Amniotic epithelial cell (primary cell): ENCODE data around the gene MYO3A.
"Not testable (repeated sequence)": the region's sequence is repeated elsewhere in the genome, so short reads cannot be mapped to it uniquely, and the experiment has no call there.

Source experiments
- DNase-seq: peaks from one replicate; pipeline ENCODE4 v3.0.0-alpha.2; 2010; ENCODE audit warnings: low read depth

The MYO3A gene

GRCh38 chr10:25974897-25975459 is 40.9 kb downstream of the MYO3A start:
- DNase-seq, result no peak

DNA sequence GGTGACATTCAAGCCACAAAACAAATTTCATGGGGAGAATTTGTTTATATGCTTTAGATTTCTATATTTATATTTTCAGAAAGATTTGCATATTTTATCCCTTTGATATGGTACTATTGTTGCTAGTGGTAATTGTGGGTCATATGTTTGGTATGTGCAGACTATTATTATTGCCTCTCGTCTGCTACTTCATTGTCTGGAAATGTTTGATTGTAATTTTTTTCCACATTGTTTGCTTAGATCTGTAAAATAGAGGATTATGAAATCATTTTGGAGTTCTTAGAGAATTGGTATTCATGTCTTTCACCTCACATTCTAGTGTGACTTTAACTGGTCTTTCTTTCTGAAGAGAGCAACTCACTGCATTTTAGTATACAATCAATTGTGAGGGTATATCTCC is 44.7 kb downstream of the MYO3A start:
- DNase-seq, result no peak

- DNase-seq, result no peak
Observed at GRCh38 chr10:25982107-25982506, 48.1 kb downstream of the MYO3A start.

DNA sequence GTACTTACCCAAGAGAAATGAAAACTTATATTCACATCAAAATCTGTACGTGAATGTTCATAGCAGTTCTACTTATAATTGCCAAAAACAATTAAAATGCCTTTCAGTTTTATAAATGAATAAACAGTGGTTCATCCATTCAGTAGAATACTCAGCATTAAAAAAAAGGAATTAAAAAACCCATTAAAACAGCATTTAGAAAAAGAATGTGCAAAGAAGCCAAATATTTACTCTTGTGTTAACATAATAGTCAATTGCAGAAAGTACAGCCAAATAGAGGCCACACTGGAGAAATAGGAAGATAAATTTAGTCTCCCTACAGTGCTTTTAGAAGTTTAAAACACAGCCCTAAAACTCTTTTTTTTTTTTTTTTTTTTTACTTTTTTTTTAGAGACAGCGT is 54.6 kb downstream of the MYO3A start:
- no peak for DNase-seq

DNA sequence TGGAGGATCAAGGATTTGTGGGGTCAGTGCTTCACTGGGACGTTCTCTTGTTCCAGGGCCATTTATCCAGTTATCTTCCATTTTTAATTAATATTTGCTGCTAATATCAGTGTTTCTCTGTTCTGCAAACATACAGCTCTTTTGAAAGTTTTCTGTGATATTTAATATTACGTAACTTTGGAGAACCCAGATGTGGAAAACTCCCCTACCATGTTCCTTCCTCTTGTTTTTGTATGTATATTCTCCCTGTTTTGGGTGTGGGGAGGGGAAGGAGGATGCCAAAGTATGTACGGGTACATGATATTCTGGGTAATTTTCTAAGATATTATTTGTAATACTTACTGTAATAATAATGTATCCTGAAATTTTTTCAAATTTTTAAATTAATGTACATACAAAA is 55.9 kb downstream of the MYO3A start:
- DNase-seq, result no peak

- DNase-seq, result no peak
Observed at GRCh38 chr10:25999295-25999981, 65.4 kb downstream of the MYO3A start.

GRCh38 chr10:26000971-26001370 is 66.9 kb downstream of the MYO3A start:
- no peak for DNase-seq

- DNase-seq, result not testable (repeated sequence)
Observed at GRCh38 chr10:26002466-26002865, 68.4 kb downstream of the MYO3A start.

DNA sequence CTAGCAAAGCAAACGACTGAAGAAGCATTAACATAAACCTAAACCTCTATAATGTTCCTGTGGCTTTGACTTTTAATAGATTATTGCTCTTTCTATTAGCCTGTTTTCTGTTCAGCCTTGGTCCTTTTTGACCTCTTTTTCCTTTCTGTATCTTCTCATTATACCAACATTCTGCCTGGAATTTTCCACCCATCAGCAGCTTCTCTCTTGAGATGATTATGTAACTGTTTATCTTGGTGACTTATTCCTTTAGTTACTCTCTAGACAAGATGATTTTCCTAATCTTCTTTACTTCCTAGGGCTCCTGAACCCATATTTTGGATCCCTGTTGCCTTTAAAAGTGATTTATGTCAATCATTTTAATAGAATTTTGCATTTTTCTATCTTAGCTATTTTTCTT is 81.1 kb downstream of the MYO3A start:
- DNase-seq, result no peak

DNA sequence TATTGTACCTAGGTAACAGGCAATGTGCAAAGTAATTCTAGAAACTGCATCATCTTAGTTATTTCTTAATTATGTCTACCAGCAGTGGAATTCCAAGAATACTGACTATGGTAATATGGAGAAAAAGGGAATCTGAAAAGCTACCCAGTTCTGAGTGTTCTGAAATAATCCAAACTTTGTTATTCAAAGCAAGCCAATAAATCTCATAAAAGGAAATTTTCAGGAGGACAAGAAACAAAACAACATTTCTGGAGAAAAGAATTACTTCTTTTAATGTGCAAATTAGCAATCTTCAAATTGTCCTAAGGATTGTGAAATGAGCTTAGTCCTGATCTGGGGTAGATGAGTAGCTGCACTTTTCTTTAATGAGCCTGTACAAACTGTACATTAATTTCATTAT is 88.8 kb downstream of the MYO3A start:
- DNase-seq, result no peak

- no peak for DNase-seq
Observed at GRCh38 chr10:26024303-26024702, 90.3 kb downstream of the MYO3A start.

DNA sequence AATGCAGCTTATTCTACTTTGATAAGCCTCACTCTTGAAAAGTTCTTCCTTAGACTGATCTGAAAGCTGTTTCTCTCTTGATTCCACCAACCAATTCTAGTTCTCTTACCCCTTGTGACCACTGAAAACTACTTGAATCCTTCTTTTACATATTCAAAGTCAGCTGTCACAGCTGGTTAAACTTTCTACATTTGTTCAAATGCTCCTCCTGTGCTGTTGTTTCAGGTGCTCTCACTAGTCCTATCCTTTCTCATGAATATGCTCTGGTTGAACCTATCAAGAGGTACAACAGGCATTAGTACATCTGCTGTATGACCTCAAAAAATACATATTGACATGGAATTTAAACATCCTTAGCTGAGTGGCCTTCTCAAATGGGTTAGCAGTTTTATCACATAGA is 91.5 kb downstream of the MYO3A start:
- DNase-seq, result no peak

GRCh38 chr10:26029858-26030257 is 95.8 kb downstream of the MYO3A start:
- DNase-seq, result no peak

DNA sequence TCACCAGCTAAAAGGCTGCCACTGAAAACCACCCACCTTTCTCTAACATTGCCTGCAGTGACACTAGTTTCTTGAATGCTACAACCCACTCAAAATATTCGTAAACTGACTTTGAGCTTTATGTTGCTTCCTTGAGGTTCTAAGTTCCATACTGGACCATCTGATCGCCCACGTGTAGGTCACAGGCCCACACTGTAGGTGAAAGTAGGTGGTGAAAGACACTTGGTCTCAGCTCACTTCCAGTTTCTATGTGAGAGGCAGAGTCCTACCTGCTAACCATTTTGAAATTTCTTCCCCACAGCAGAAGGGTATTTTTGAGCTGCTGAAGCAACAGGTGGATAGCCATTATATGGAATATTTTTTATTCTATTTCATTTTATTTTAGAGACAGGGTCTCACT is 97.3 kb downstream of the MYO3A start:
- no peak for DNase-seq

- DNase-seq, result no peak
Observed at GRCh38 chr10:26043469-26043868, 109.4 kb downstream of the MYO3A start.

DNA sequence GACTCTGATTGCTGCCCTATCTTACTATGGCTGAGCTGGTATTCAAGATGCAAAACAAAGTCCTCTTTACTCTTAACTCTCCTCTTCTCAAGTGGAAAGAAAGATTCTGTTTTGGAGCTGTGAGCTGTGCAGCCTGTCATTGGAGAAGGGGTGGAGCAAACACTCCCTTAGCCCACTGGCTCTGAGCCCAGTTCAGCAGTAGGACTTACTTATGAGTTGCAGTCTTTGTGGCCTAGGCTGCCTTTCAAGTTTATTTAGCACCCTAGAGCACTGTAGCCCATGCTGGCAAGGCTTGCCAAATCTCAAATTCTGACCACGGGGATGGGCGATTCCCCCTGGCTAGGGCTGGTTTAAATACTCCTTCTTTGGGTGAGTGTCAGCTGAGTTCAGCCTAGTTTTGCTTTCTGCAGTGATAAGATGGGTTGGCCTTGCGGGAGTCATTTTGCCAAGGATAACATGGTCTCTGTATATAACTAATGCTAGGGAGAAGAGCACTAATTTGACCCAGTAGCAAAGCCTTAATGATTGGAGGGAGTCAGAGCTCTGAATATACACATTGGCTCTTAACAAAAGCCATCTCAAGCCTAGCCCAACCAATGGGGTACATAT is 110.2 kb downstream of the MYO3A start:
- no peak for DNase-seq

DNA sequence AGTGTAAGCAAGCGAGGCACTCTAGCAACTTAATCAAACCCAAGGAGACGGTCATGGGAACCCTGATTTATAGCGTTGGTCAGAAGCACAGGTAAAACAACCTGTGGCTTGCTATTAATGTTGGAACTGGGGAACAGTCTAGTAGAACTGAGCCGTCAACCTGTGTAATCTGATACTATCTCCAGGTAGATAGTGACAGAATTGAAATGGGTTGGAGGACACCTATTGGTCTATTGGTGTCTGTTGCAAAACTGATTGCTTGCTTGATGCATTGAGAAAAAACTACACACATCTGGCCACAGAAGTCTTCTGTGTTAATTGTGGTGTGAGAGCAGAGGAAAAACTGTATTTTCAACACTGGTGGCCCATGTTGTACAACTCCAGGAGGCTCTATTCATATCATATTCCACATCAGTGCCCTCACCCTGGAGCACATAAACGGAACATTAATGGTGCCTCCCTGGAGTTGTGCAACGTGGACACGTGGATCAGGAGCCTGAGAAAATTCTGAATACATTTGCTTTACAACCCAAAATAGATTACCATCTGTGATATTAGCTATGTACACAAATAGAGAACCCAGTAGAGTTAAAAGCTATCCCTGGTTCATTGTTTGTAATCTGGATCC is 112.2 kb downstream of the MYO3A start:
- no peak for DNase-seq

- DNase-seq, result no peak
Observed at GRCh38 chr10:26048756-26049155, 114.7 kb downstream of the MYO3A start.

DNA sequence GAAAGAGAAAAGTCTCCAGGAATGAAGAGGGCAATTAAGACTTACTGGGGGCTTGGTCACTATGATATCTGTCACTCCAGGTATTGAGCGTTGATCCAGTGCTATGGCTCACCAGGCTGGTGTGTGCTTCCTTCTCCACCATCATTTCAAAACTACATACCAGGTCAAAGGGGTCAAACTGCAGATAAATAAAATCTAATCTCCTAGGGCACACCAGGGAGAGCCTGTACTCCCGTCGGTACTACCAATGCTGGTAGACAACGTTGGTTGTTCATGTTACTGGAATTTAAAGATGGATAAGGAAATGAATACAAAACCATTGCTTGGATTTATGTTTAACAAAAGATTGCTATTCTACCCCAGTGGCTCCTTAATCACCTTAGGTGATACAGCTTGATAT is 118.3 kb downstream of the MYO3A start:
- DNase-seq, result no peak

GRCh38 chr10:26057466-26057865 is 123.4 kb downstream of the MYO3A start:
- no peak for DNase-seq

GRCh38 chr10:26064106-26064505 is 130.1 kb downstream of the MYO3A start:
- DNase-seq, result no peak

DNA sequence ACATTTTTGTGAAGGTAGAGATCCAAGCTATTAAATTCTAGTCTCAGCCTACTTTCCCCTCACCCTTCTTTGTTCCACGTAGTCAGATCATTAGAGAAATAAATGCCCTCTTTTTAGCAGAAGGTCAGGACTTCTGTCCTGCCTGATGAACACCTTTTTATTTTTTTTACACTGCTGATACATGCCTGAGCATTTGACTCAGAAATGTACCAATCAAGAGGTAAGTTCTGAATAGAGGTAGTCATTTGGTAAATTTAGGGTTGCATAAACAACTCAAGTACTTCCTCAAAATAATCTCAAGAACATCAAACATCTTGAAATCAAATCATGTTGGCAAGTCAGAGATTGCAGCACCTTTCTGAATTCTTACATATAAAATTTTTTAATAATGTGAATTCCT is 133.7 kb downstream of the MYO3A start:
- no peak for DNase-seq

DNA sequence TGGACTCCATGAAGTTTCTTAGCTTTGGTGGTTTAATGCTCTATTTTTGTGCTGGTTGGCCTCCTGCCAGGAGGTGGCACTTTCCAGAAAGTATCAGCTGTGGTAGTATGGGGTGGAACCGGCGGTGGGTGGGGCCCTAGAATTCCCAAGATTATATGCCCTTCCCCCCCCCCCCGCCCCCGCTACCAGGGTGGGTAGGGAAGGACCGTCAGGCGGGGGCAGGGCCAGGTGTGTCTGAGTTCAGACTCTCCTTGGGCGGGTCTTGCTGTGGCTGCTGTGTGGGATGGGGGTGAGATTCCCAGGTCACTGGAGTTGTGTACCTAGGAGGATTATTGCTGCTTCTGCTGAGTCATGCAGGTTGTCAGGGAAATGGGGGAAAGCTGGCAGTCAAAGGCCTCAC is 146.9 kb downstream of the MYO3A start:
- not testable (repeated sequence) for DNase-seq
